Fibroblast of pulmonary artery (primary cell): Measurements from ENCODE around the gene CACNB2.

ENCODE experiments used
- DNase-seq: peaks from one replicate; pipeline ENCODE4 v3.0.0-alpha.2; 2010; ENCODE audit warnings: low read depth
- H3K4me3 ChIP-seq: replicated peaks from 2 replicates; pipeline ENCODE4 v1.5.1; 2011; ENCODE audit warnings: low read depth, mild to moderate bottlenecking, control low read depth, low read length, moderate library complexity
- CTCF ChIP-seq: IDR thresholded peaks from 2 replicates; pipeline ENCODE4 v1.5.1; 2011; ENCODE audit warnings: mild to moderate bottlenecking, control low read depth, low read length, inconsistent platforms; ENCODE audit errors: missing control alignments

CACNB2 gene

GRCh38 chr10:18157881-18158280 lies 17.7 kb downstream of the CACNB2 start:
- DNase-seq: peak; percentile 55
- no peak overlapping the region for H3K4me3 ChIP-seq
- no peak for TF ChIP-seq CTCF

- peak; percentile 64 for DNase-seq
- no peak overlapping the region for H3K4me3 ChIP-seq
- no peak for TF ChIP-seq CTCF
Observed at GRCh38 chr10:18158773-18159265, 18.6 kb downstream of the CACNB2 start.

GRCh38 chr10:18159557-18159956 lies 19.3 kb downstream of the CACNB2 start:
- no peak overlapping the region for H3K4me3 ChIP-seq
- DNase-seq: peak; percentile 37
- TF ChIP-seq CTCF: no peak

- TF ChIP-seq CTCF: no peak
- H3K4me3 ChIP-seq: no peak overlapping the region
- no peak for DNase-seq
Observed at GRCh38 chr10:18162021-18162627, 21.9 kb downstream of the CACNB2 start.

GRCh38 chr10:18164093-18164492 lies 23.9 kb downstream of the CACNB2 start:
- no peak overlapping the region for H3K4me3 ChIP-seq
- TF ChIP-seq CTCF: no peak
- DNase-seq: peak; percentile 58

- H3K4me3 ChIP-seq: no peak overlapping the region
- TF ChIP-seq CTCF: no peak
- DNase-seq: peak; percentile 94
Observed at GRCh38 chr10:18164748-18165361, 24.6 kb downstream of the CACNB2 start.
